ENCODE results near the gene TMEM233. TPM values are rescaled to one million over a fixed set of nuclear protein-coding genes. Genes with fewer than 3 reads are reported as not detected.

The TMEM233 gene
- total RNA-seq, 1 donor from 2014 or later, result not detected

- H3K4me3 Mint-ChIP-seq, result no peak overlapping the region
- H3K27me3 Mint-ChIP-seq, result no peaks in the 10 kb centered on the region
Measured at GRCh38 chr12:119684711-119685369, 91.3 kb downstream of the TMEM233 start.

GRCh38 chr12:119685375-119685774 lies 91.8 kb downstream of the TMEM233 start:
- H3K9me3 Mint-ChIP-seq, result no peaks in the 10 kb centered on the region
- H3K27me3 Mint-ChIP-seq, result no peaks in the 10 kb centered on the region
- intact Hi-C loops (cut with micrococcal nuclease), result loop anchor here (10.0 kb wide), 1 partner anchor 219 kb away; no protein-coding TSS in a partner anchor
- no peak overlapping the region for H3K27ac Mint-ChIP-seq
- H3K4me3 Mint-ChIP-seq, result no peak overlapping the region
- H3K36me3 Mint-ChIP-seq (ENCODE audit: low read depth), result peaks cover 39% of the 10 kb centered on the region
- peaks cover 16% of the 10 kb centered on the region for H3K4me1 Mint-ChIP-seq
- no peak for DNase-seq

More at GRCh38 chr12:119684711-119685369, 91.3 kb downstream of the TMEM233 start:
- DNase-seq, result no peak
- peaks cover 44% of the 10 kb centered on the region for H3K36me3 Mint-ChIP-seq (ENCODE audit: low read depth)
- H3K9me3 Mint-ChIP-seq, result no peaks in the 10 kb centered on the region
- intact Hi-C loops (cut with micrococcal nuclease), result loop anchor here (10.0 kb wide), 1 partner anchor 220 kb away; no protein-coding TSS in a partner anchor
- H3K4me1 Mint-ChIP-seq, result peaks cover 16% of the 10 kb centered on the region
- no peak overlapping the region for H3K27ac Mint-ChIP-seq

- intact Hi-C loops (cut with micrococcal nuclease), result loop anchor here (10.0 kb wide), 1 partner anchor 218 kb away; no protein-coding TSS in a partner anchor
- Mint-ChIP-seq H3K27me3 (no peaks in the 10 kb centered on the region), H3K4me1 (peaks cover 16% of the 10 kb centered on the region), H3K9me3 (no peaks in the 10 kb centered on the region), H3K36me3 (ENCODE audit: low read depth) (peaks cover 34% of the 10 kb centered on the region), H3K4me3 (no peak overlapping the region), H3K27ac (no peak overlapping the region)
- DNase-seq, result no peak
Measured at GRCh38 chr12:119686355-119686754, 92.8 kb downstream of the TMEM233 start.

- intact Hi-C loops (cut with micrococcal nuclease), result loop anchor here (10.0 kb wide), 1 partner anchor 218 kb away; no protein-coding TSS in a partner anchor
- Mint-ChIP-seq H3K27ac (no peak overlapping the region), H3K27me3 (no peaks in the 10 kb centered on the region), H3K9me3 (no peaks in the 10 kb centered on the region), H3K4me3 (no peak overlapping the region), H3K36me3 (ENCODE audit: low read depth) (peaks cover 33% of the 10 kb centered on the region), H3K4me1 (peaks cover 14% of the 10 kb centered on the region)
- no peak for DNase-seq
Measured at GRCh38 chr12:119686776-119687175, 93.2 kb downstream of the TMEM233 start.

GRCh38 chr12:119687406-119687805 lies 93.8 kb downstream of the TMEM233 start:
- no peak for DNase-seq
- Mint-ChIP-seq H3K4me1 (peaks cover 8% of the 10 kb centered on the region), H3K27ac (no peak overlapping the region), H3K27me3 (no peaks in the 10 kb centered on the region), H3K36me3 (ENCODE audit: low read depth) (peaks cover 31% of the 10 kb centered on the region), H3K4me3 (no peak overlapping the region), H3K9me3 (no peaks in the 10 kb centered on the region)
- intact Hi-C loops (cut with micrococcal nuclease), result loop anchor here (10.0 kb wide), 1 partner anchor 217 kb away; no protein-coding TSS in a partner anchor

- no peak for DNase-seq
- Mint-ChIP-seq H3K27me3 (no peaks in the 10 kb centered on the region), H3K27ac (no peak overlapping the region), H3K36me3 (ENCODE audit: low read depth) (peaks cover 27% of the 10 kb centered on the region), H3K4me1 (peaks cover 3% of the 10 kb centered on the region), H3K9me3 (no peaks in the 10 kb centered on the region), H3K4me3 (no peak overlapping the region)
- intact Hi-C loops (cut with micrococcal nuclease), result loop anchor here (10.0 kb wide), 1 partner anchor 217 kb away; no protein-coding TSS in a partner anchor
Measured at GRCh38 chr12:119687879-119688278, 94.3 kb downstream of the TMEM233 start.

- DNase-seq, result no peak
- intact Hi-C loops (cut with micrococcal nuclease), result loop anchor here (10.0 kb wide), 1 partner anchor 215 kb away; no protein-coding TSS in a partner anchor
- Mint-ChIP-seq H3K9me3 (no peaks in the 10 kb centered on the region), H3K36me3 (ENCODE audit: low read depth) (peaks cover 25% of the 10 kb centered on the region), H3K27me3 (no peaks in the 10 kb centered on the region), H3K4me1 (no peaks in the 10 kb centered on the region), H3K4me3 (no peak overlapping the region), H3K27ac (no peak overlapping the region)
Measured at GRCh38 chr12:119689935-119690500, 96.4 kb downstream of the TMEM233 start.

- DNase-seq, result no peak
- intact Hi-C loops (cut with micrococcal nuclease), result no loop called here
- Mint-ChIP-seq H3K4me3 (no peak overlapping the region), H3K9me3 (no peaks in the 10 kb centered on the region), H3K27ac (no peak overlapping the region), H3K4me1 (no peaks in the 10 kb centered on the region), H3K36me3 (ENCODE audit: low read depth) (peaks cover 19% of the 10 kb centered on the region), H3K27me3 (no peaks in the 10 kb centered on the region)
Measured at GRCh38 chr12:119691202-119691810, 97.7 kb downstream of the TMEM233 start.

GRCh38 chr12:119692410-119692809 lies 98.8 kb downstream of the TMEM233 start:
- intact Hi-C loops (cut with micrococcal nuclease), result no loop called here
- no peak overlapping the region for H3K27ac Mint-ChIP-seq

More at GRCh38 chr12:119692410-119692809, 98.8 kb downstream of the TMEM233 start:
- no peak for DNase-seq
- Mint-ChIP-seq H3K27me3 (no peaks in the 10 kb centered on the region), H3K4me3 (no peak overlapping the region), H3K9me3 (no peaks in the 10 kb centered on the region), H3K4me1 (no peaks in the 10 kb centered on the region), H3K36me3 (ENCODE audit: low read depth) (peaks cover 23% of the 10 kb centered on the region)

Other genes starting within 250 kb of the TMEM233 start
- gene PRKAB1, start 74.4 kb downstream of the TMEM233 start, total RNA-seq, result 27.5 and 33.3 TPM in 2 replicates